Hypothalamus (tissue), 51 donors: ENCODE results near the gene SS18L1.

ENCODE experiments used
- DNase-seq, 51 donors: peaks; one replicate each; lab custom pipeline; 2025; lab: John Stamatoyannopoulos, UW

Gene SS18L1

GRCh38 chr20:62168061-62168460, 24.5 kb downstream of the SS18L1 start:
- DNase-seq: no peak

DNA sequence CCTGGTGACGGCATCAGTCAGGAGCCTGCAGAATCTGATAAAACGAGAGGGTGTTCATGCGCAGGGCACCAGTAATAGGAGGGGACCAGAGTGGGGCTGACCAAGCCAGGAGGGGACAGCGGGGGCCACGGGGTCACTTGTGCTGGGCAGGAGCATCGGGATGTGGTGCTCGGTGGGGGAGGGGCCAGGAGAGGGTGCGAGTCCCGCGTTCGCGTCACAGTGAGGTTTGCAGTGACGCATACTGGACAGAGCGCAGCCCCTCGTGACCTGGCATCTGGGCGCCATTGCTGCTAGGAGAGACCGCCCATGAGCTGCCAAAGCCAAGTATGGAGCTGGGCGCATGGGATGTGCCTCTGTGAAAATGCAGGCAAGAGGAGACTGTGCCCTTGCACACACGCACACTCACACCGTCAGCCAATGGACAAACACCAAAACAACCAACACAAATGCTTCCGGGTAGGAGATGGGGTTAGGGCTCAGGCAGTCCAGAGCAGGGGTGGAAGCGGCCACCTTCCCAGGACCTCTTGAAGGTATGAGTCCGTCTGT, 25.4 kb downstream of the SS18L1 start:
- no peak for DNase-seq

- DNase-seq: no peak
These were observed 27.0 kb downstream of the SS18L1 start for GRCh38 chr20:62170536-62170935.

DNA sequence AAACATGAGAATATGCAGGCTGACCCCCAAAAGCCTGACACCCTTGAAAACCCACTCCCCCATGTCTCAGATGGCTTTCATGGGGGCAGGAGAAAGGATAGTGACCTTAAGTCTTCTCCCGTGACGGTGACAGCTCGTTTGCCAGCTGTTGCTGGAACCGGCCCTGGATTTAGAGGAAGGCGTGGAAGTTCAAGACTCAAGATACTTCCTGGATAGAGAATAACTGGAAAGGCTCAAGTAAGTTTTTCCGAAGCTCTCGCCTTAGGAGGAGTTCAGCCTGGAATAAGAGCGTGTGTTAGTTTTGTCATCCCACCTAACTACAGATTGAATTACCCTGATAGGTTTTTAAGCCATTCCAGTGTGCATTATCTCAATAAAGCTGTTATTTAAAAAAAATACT, 27.7 kb downstream of the SS18L1 start:
- no peak for DNase-seq

DNA sequence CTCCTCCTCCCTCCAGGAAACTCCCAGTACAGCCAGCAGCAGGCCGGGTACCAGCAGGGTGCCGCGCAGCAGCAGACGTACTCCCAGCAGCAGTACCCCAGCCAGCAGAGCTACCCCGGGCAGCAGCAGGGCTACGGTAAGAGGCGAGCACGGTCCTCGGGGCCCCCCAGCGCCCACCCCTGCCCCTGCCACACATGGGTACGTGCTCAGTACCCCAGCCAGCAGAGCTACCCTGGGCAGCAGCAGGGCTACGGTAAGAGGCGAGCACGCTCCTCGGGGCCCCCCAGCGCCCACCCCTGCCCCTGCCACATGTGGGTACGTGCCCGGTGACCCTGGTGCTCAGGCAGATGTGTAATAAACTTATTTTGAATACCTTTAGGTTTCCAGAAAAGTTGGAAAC, 29.1 kb downstream of the SS18L1 start:
- no peak for DNase-seq

DNA sequence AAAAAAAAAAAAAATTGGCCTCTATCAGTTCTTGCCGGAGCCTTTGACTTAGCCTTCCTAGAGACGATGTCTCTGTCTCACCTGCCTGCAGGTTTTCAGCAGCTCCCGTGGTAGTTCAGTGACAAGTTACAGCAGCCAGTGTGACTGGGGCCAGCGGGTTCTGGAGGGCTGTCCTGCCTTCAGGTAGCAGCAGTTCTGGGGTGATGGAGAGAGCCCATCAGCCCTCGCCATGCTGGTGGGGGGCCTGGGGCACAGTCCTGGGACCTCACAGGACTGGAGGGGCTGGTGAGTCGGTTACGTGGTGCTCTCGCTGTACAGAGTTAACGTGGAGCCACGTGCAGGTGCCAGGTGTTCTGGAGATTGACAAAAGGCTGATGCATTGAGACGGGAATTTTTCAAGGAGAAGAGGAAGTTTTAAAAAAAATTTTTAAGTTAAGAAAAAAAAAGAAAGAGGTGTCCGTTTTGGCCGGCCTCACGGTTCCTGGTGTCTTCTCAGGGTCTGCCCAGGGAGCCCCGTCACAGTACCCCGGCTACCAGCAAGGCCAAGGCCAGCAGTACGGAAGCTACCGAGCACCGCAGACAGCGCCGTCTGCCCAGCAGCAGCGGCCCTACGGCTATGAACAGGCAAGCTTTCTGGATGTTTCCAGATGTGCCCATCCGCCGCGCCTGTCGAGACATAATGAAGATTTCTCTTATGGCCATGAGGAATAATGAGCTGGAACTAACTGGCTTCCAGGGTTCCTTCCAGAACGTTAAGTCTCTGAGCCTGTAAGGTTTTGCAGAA, 30.6 kb downstream of the SS18L1 start:
- DNase-seq: no peak

DNA sequence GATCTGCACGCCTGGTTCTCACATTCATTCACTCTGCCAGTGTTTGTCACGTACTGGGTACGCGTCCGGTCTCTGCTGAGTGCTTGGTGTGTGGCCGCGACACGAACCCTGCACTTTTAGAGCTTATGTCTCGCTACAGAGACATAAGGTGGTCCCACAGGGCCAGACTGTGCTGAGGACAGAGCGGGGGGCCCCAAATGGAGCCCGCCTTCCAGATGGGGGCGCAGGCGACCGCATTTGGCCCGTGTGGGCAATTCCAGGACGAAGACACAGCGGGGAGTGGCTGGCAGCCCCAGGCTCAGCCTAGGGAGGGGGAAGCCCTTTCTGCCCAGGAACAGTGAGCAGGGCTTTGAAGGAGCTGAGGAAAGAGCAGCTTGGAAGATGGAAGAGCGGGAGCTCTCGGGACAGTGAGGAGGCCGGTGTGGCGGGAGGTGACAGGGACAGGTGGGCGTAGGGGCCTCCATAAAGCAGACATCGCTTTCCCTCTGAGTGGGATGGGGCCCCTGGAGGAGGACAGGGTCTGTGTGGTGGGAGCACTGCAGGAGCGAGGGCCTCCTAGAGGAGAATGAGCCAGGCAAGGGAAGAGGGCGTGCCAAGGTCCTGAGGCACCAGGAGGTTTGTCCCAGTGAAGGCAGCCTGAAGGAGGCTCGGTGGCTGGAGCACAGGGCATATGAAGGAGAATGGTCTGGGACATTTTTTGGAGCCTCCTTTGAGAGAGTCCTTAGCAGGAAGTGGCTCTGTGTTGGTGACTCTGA, 31.5 kb downstream of the SS18L1 start:
- no peak for DNase-seq

GRCh38 chr20:62175711-62176110, 32.1 kb downstream of the SS18L1 start:
- no peak for DNase-seq

DNA sequence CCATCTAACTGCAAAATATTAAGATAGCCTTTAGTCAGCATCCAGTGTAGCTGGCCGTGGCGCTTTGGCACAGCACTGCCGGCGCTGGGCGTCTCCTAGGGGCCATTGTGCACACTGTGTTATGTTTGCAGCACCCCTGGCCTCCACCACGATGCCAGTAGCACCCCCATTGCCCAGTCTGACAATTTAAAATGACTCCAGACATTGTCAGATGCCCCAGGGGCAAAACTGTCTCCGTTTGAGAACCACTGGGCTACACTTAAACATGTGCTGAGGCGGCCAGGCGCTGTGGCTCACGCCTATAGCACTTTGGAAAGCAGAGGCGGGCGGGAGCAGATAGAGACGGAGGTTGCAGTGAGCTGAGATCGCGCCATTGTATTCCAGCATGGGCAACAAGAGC, 33.3 kb downstream of the SS18L1 start:
- DNase-seq: no peak

- DNase-seq: no peak
These were observed 33.7 kb downstream of the SS18L1 start for GRCh38 chr20:62177307-62177706.

GRCh38 chr20:62178316-62179161, 35.0 kb downstream of the SS18L1 start:
- no peak for DNase-seq

GRCh38 chr20:62179162-62179504, 35.6 kb downstream of the SS18L1 start:
- DNase-seq: no peak

DNA sequence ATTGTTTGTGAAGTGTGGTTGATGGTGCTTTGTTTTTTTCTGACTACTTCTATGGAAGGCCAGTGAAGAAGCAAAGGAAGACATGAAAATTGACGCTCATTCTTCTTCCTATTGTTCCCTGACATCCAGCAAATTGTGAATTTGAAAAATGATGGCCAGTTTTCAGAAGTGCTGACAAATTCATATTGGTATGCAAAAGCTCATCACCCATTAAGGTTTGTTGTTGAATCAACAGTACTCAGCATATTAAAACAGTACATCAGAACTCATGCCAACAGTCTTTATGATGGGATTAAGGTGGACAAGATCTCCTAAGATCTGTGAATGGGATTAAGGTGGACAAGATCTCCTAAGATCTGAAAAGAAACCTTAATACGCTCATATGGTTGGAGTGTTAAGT, 38.2 kb downstream of the SS18L1 start:
- no peak for DNase-seq

DNA sequence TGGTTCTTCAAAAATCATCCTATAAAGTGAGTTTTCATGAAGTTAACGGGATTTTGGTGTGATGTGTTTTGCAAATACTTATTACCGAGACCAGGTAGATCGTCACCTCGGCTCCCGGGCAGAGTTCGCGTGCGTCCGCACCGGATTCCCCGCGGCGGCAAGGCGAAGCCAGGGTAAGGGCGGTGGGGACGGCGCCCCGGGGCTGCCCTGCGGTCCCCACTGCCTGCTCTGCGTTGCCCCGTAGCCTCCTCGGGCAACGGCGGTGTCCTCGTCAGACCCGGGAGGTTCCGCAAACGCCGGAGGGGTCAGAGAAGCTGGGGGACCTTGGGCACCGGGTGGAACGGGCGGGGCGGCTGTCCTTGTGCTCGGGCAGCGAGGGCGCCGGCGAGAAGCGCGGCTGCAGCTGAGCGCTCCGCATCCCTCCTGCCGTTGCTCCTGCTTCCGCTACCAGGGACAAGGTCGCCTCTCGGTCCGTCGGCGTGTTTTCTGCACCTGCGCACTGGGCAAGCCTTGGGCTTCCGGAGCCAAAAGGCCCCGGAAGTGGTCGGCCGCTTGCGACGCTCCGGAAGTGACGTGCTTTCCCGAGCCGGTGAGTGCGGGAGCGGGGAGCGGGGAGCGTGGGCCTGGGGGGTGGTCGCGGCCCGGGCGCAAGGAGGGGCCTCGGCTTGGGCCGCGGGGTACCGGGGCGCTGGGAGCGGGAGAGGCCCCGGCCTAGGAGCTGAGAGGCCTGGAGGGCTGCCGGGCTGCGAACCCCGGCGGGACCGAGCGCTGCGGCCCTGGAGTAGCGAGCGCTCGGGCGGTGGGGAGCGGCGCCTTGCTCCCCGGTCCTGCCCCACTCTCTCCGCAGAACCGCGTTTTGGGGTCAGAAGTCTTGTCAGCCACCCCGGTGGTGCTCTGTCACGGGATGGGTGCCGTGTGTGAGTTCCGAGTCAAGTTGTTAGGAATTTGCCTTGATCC, 39.2 kb downstream of the SS18L1 start, which contains the start of gene MTG2:
TSS of gene MTG2 (plus strand) at position 560 of the 957 bp plus-strand sequence. CDS start 10,393 bp downstream, outside the sequence.
- DNase-seq: peak; percentile 61 to 97 (median 88)

- DNase-seq: peak in 1 of 51 donors; percentile 6
These were observed 40.0 kb downstream of the SS18L1 start for GRCh38 chr20:62183426-62184142.

- no peak for DNase-seq
These were observed 42.5 kb downstream of the SS18L1 start for GRCh38 chr20:62186096-62186426.

- DNase-seq: no peak
These were observed 43.6 kb downstream of the SS18L1 start for GRCh38 chr20:62186887-62187866.
